ENCODE results near the gene ANO8. TPM values are rescaled to one million over a fixed set of nuclear protein-coding genes. Genes with fewer than 3 reads are reported as not detected.
A peak's percentile ranks its signal among the peaks of the same experiment; 100 is the strongest.

Gene ANO8
- total and polyA plus RNA-seq, 2 of the 8 experiments (the other 6 are each of a cell fraction or from before 2014, with no cell fraction given) = 9.5 to 20.7 TPM

DNA sequence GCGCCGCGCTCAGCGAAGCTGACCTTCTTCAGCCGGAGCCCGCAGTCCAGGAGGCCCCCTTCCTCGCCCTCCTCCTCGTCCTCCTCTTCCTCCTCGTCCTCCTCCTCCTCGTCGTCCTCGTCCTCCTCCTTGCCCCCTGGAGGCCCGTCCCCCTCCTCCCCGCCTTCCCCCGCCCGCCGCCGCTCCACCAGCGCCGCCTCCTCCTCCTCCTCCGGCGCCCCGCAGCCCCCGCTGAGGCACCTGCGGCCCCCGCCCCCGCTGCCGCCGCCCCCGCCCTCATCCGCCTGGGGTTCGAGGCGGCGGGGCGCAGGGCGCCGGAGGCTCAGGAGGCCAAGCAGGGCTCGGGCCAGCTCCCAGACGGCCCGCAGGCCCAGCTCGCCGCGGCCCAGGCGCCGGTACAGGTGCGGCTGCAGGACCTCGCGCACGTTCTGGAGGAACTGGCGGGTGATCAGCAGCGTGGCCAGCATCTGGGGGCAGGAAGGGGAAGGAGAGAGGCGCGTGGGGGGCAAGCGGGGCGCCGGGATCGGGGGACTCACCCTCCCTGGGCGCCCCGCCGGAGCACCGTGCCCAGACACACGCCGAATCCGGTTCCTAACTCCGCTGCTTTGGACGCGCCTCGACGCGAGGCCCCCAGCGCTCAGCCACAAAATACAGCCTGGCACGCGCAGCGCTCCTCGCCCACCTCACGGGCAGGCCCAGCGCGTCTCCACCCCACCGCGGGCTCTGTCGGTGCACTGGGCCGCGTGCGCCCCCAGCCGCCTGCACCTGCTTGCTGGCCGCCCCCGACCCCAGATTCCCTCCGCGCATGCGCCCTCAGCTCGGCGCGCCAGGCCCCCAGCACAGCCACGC is 5.9 kb downstream of the ANO8 start (continued):
- TF ChIP-seq, protein P1, sequence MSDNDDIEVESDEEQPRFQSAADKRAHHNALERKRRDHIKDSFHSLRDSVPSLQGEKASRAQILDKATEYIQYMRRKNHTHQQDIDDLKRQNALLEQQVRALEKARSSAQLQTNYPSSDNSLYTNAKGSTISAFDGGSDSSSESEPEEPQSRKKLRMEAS (IDR thresholded peaks at IDR 0.05) = peak; percentile 93
- no peak for TF ChIP-seq HDAC2 (IDR thresholded peaks at IDR 0.05; ENCODE audit: borderline replicate concordance in 1 of 2, low read depth in 2 of 2, low read length in 2 of 2)
- TF ChIP-seq, protein P2, sequence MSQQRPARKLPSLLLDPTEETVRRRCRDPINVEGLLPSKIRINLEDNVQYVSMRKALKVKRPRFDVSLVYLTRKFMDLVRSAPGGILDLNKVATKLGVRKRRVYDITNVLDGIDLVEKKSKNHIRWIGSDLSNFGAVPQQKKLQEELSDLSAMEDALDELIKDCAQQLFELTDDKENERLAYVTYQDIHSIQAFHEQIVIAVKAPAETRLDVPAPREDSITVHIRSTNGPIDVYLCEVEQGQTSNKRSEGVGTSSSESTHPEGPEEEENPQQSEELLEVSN (IDR thresholded peaks at IDR 0.05) = peak; percentile 96
- TF ChIP-seq NANOG (IDR thresholded peaks at IDR 0.05; ENCODE audit: insufficient read depth, low read depth, low read length, poor library complexity, severe bottlenecking) = no peak
- peak; percentile 20; the same call in 1 of the 2 replicates for TF ChIP-seq POLR2AphosphoS5 (IDR thresholded peaks at IDR 0.05; ENCODE audit: low read depth, low read length)
- no peak for TF ChIP-seq SP2 (IDR thresholded peaks at IDR 0.05; ENCODE audit: low read length)
- TF ChIP-seq KDM4A (IDR thresholded peaks at IDR 0.05; ENCODE audit: low read depth, low read length, severe bottlenecking) = no peak

Data from H1 (cell line).